GM10266 (cell line): ENCODE measurements around the gene ZFP92.

Experiments
- DNase-seq: peaks from one replicate; pipeline ENCODE4 v3.0.0; 2012; ENCODE audit errors: extremely low spot score
- CTCF ChIP-seq: IDR thresholded peaks from 2 replicates; pipeline ENCODE4 v1.5.1; 2012; ENCODE audit warnings: mild to moderate bottlenecking, low read depth; ENCODE audit not compliant: control insufficient read depth, insufficient read depth; ENCODE audit errors: missing control alignments

Gene ZFP92

DNA sequence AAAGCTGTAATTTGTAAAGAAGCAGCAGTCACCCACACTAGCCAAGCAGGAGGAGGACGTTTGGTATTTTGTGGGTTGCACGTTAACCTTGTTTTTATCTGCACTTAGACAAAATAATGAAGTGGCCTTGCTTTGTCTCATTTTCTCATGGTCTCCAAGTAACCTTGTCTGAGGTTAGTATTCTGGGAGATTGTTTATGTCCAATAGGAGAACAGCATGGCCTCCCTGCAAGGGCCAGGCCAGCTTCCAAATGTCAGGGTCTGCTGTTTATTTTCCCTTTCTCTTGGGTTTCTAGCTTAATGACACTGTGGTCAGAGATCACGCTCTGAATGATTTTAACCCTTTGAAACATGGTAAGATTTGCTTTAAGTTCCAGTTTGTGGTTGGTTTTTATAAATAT is 40.0 kb upstream of the ZFP92 start:
- no peak for DNase-seq
- TF ChIP-seq CTCF: no peak

GRCh38 chrX:153372949-153373348 is 38.3 kb upstream of the ZFP92 start:
- TF ChIP-seq CTCF: no peak
- DNase-seq: no peak

- TF ChIP-seq CTCF: no peak
- no peak for DNase-seq
Measured at GRCh38 chrX:153374426-153374825, 36.8 kb upstream of the ZFP92 start.

- DNase-seq: no peak
- TF ChIP-seq CTCF: no peak
Measured at GRCh38 chrX:153375571-153375970, 35.7 kb upstream of the ZFP92 start.

DNA sequence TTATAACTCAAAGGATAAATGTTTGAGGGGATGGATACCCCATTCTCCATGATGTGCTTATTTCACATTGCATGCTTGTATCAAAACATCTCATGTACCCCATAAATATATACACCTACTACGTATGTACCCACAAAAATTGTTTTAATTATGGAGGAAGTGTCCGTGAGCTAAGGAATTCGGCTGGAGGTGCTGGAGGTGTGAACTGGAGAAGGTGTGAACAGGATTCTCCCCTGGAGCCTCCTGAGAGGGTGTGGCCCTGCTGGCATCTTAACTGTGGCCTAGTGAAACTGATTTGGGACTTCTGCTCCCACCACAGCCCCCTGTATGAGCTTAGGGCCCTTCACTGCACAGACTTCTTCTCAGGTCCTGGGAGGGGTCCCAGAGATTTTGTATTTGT is 33.5 kb upstream of the ZFP92 start:
- TF ChIP-seq CTCF: no peak
- DNase-seq: no peak

DNA sequence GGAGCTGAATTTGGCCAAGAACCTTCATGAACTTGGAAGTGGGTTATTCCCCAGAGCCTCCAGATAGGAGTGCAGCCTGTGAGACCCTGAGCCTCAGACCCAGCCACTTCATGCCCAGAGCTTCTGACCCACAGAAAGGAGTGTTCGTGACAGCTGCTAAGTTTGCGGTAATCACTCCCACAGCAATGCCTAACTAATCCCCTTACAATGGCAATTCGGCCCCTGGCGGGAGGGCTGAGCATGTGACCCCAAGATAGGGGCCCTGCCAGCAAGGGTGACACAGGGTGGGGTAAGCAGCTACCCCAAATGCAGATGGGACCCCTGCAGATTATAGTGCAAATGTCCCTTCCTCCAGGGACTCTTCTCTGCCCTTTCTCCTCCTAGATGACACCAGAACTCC is 32.7 kb upstream of the ZFP92 start:
- no peak for TF ChIP-seq CTCF
- no peak for DNase-seq

DNA sequence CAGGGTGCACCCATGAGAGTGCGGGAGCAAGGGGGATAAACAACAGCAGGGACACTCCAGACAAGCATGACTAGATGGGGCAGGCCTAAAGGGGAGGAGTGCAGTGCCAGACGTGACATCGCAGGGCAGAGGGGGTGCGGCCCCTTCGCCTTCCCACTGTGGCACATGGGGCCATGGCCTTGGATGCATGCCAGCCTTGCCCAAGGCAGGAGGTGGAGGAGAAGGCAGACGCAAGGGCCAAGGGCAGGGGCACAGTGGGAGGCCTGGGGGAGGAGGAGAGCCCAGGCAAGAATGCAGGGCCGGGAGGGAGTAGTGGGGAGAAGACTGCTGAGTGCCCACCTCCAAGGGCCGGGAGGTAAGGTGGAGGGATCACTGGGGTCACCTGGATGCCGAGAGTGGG is 31.8 kb upstream of the ZFP92 start:
- no peak for TF ChIP-seq CTCF
- no peak for DNase-seq
